Left ventricle myocardium inferior (tissue), 1 donor: Measurements from ENCODE around the gene RASSF6. TPM values are rescaled to one million over a fixed set of nuclear protein-coding genes. Genes with fewer than 3 reads are reported as not detected.
"Not testable (repeated sequence)": the region's sequence is repeated elsewhere in the genome, so short reads cannot be mapped to it uniquely, and the experiment has no call there.

ENCODE experiments used
- DNase-seq: peaks from one replicate; pipeline ENCODE4 v3.0.0-alpha.2; 2020
- H3K27ac ChIP-seq: fragments of 200-600 bp; replicated peaks from 2 replicates; pipeline ENCODE4 v1.8.0; 2021
- H3K27me3 ChIP-seq: fragments of 200-600 bp; 2 replicates; pipeline ENCODE4 v1.8.0; 2021; ENCODE audit warnings: low read depth
- H3K36me3 ChIP-seq: fragments of 200-600 bp; 2 replicates; pipeline ENCODE4 v1.8.0; 2021
- H3K4me1 ChIP-seq: fragments of 200-600 bp; 2 replicates; pipeline ENCODE4 v1.8.0; 2021
- H3K4me3 ChIP-seq: fragments of 200-600 bp; 2 replicates; pipeline ENCODE4 v1.8.0; 2021; ENCODE audit warnings: mild to moderate bottlenecking, moderate library complexity
- H3K9me3 ChIP-seq: fragments of 200-600 bp; replicated peaks from 2 replicates; pipeline ENCODE4 v1.8.0; 2021
- intact Hi-C: fragments of 100-400 bp; cut with micrococcal nuclease; formaldehyde crosslinking; loops from one replicate; pipeline ENCODE4 v1.11.0; 2022
- total RNA-seq: library from RNA; stranded (reverse); fragmentation: NEBNext Ultra II Directional; extraction: Animal tissue kit (Norgen Biotek cat#: 25700); gene quantifications from one replicate; pipeline ENCODE4 v1.2.1, GENCODE V29; 2021
- TF ChIP-seq, protein P1 (sequence below): fragments of 200-600 bp; IDR thresholded peaks from 2 replicates; pipeline ENCODE4 v1.8.0; 2021; ENCODE audit warnings: antibody characterized with exemption, mild to moderate bottlenecking, borderline replicate concordance
- donor health status: DM: no; HTN: yes; CAD: no; lungs with severe emphysema.

The RASSF6 gene
- total RNA-seq, 1 donor from 2014 or later: not detected

DNA sequence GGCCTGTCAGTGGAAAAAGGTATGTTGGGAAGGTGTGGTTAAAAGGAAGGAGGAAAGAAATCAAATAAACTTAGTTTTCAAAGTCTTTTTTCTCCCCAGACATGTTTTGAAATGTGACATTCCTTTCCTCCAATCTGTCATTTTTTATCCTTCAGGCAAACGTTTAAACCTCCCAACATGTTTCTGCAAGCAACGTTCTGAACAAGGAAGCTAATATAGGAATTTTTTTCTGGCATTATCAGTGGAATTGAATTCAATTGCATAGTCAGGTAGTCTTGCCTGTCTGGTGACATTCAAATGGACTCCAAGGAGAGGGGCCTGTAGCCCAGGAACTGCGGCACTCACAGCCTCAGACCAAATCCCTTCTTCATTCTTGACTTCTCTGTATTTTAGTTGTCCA lies 30.0 kb upstream of the RASSF6 start:
- H3K27ac ChIP-seq: no peak overlapping the region
- intact Hi-C loops: loop anchor here (10.0 kb wide), 1 partner anchor 335 kb away; no protein-coding TSS in a partner anchor
- TF ChIP-seq, protein P1, sequence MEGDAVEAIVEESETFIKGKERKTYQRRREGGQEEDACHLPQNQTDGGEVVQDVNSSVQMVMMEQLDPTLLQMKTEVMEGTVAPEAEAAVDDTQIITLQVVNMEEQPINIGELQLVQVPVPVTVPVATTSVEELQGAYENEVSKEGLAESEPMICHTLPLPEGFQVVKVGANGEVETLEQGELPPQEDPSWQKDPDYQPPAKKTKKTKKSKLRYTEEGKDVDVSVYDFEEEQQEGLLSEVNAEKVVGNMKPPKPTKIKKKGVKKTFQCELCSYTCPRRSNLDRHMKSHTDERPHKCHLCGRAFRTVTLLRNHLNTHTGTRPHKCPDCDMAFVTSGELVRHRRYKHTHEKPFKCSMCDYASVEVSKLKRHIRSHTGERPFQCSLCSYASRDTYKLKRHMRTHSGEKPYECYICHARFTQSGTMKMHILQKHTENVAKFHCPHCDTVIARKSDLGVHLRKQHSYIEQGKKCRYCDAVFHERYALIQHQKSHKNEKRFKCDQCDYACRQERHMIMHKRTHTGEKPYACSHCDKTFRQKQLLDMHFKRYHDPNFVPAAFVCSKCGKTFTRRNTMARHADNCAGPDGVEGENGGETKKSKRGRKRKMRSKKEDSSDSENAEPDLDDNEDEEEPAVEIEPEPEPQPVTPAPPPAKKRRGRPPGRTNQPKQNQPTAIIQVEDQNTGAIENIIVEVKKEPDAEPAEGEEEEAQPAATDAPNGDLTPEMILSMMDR: no peak
- H3K27me3 ChIP-seq: peaks cover 9% of the 10 kb centered on the region
- H3K4me1 ChIP-seq: no peaks in the 10 kb centered on the region
- H3K4me3 ChIP-seq: no peak overlapping the region
- H3K9me3 ChIP-seq: no peaks in the 10 kb centered on the region
- H3K36me3 ChIP-seq: no peaks in the 10 kb centered on the region
- DNase-seq: no peak

DNA sequence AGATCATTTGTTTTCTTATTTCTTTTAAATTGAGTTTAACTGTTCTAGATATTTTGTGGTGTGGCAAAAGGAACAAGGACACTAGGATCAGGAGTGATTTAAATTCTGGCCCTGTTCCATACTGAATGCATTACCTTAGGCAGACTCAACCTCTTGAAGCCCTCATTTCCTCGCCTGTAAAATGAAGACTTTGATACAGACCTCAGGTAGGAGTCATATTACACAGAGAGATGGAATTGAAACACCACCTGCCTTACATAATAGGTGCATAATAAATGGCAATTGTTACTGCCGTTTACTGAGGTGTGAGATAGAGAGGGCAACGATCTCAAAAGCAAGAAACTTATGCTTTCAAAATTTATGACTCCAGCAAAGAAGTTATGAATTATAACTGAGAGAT lies 28.2 kb upstream of the RASSF6 start:
- TF ChIP-seq, protein P1: no peak
- intact Hi-C loops: no loop called here
- Histone ChIP-seq H3K27me3 (peaks cover 14% of the 10 kb centered on the region), H3K4me1 (no peaks in the 10 kb centered on the region), H3K36me3 (no peaks in the 10 kb centered on the region), H3K27ac (no peak overlapping the region), H3K4me3 (no peak overlapping the region), H3K9me3 (no peaks in the 10 kb centered on the region)
- no peak for DNase-seq

DNA sequence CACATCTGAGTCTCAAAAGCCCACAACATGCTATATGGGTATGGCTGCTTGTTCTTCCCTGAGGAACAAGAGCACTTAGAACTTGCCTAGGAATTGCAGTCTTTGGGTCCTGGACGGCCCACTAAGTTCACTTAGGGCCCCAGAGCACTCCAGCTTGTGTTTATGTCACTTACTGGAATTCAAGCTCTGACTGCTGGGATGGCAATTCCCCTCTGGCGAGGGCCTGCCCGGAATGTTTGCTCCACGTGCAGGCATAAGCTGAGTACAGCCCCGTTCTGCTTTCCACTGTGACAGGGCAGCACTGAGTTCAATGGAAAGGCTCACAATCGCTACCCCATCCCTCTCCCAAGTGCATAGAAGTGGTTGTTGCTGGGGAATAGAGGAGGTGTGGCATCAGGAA lies 25.9 kb upstream of the RASSF6 start:
- TF ChIP-seq, protein P1: no peak

DNA sequence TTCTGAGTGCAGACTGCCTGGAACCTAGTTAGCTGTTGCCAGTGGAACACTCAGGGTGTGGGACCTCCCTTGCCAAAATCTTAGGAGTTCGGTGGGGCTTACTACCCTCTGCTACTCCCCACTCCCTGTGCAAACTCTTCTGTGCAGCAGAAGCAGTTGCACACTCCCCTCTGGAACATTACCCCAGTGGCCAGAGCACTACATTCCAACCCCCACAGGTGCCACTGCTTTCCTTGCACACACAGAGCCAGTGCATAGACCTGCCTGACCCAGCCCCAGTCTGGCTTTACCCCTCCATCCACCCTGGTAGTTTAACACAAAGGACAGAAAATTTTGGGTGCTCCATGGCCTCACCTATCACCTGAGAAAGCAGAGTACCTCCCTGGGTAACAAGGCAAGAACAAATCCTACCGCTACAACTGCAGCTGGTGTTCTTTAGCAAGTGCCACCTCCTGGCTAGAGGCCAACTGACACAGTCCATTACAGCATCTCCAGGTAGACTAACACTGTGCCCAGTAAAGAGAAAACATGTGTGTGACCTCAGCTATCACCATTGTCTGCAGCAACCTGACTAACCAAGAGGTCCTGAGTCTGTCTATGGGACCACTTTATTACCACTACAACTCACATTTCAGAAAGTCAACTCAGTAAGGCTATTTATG lies 11.5 kb upstream of the RASSF6 start:
- intact Hi-C loops: no loop called here
- TF ChIP-seq, protein P1: no peak
- H3K36me3 ChIP-seq: no peaks in the 10 kb centered on the region
- no peak overlapping the region for H3K27ac ChIP-seq
- no peak overlapping the region for H3K4me3 ChIP-seq
- peaks cover 13% of the 10 kb centered on the region for H3K27me3 ChIP-seq
- DNase-seq: no peak
- no peaks in the 10 kb centered on the region for H3K4me1 ChIP-seq
- H3K9me3 ChIP-seq: peaks cover 20% of the 10 kb centered on the region

More for the DNA sequence above, 25.9 kb upstream of the RASSF6 start:
- H3K9me3 ChIP-seq: no peaks in the 10 kb centered on the region
- intact Hi-C loops: no loop called here
- H3K4me1 ChIP-seq: no peaks in the 10 kb centered on the region
- no peak overlapping the region for H3K27ac ChIP-seq
- peaks cover 14% of the 10 kb centered on the region for H3K27me3 ChIP-seq
- H3K36me3 ChIP-seq: no peaks in the 10 kb centered on the region
- DNase-seq: no peak
- no peak overlapping the region for H3K4me3 ChIP-seq

DNA sequence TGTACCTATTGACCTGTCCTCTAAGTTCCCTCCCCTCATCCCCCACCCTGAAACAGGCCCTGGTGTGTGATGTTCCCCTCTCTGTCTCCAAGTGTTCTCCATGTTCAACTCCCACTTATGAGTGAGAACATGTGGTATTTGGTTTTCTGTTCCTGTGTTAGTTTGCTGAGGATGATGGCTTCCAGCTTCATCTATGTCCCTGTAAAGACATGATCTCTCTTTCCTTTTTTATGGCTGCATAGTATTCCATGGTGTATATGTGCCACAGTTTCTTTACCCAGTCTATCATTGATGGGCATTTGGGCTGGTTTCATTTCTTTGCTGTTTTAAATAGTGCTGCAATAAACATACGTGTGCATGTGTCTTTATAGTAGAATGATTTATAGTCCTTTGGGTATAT lies 8.6 kb upstream of the RASSF6 start:
- H3K4me1 ChIP-seq, DNase-seq, intact Hi-C loops, H3K27ac ChIP-seq, H3K4me3 ChIP-seq, H3K36me3 ChIP-seq: not testable (repeated sequence)
- Histone ChIP-seq H3K27me3 (peaks cover 13% of the 10 kb centered on the region), H3K9me3 (peaks cover 20% of the 10 kb centered on the region)

DNA sequence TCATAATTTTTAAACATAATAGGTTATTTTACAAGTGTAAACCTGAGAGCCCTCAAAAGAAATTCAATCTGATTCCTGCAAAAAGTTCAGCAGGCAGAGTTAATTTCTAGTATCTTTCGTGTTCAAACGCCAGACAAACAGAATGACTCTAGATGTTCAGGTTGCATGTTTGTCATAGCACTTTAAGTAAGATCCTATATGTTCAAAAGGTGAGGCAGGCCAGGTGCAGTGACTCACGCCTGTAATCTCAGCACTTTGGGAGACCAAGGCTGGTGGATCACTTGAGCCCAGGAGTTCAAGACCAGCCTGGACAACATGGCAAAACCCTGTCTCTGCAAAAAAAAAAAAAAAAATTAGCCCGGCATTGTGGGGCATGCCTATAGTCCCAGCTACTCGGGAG lies 1.1 kb upstream of the RASSF6 start:
- no peaks in the 10 kb centered on the region for H3K36me3 ChIP-seq
- DNase-seq: no peak
- H3K9me3 ChIP-seq: no peaks in the 10 kb centered on the region
- no peaks in the 10 kb centered on the region for H3K4me1 ChIP-seq
- peaks cover 50% of the 10 kb centered on the region for H3K27me3 ChIP-seq
- H3K27ac ChIP-seq: no peak overlapping the region
- intact Hi-C loops: no loop called here
- TF ChIP-seq, protein P1: no peak
- H3K4me3 ChIP-seq: no peak overlapping the region
